ENCODE measurements around the gene IFIT1. TPM values are rescaled to one million over a fixed set of nuclear protein-coding genes. Genes with fewer than 3 reads are reported as not detected.
"Not testable (repeated sequence)": the region's sequence is repeated elsewhere in the genome, so short reads cannot be mapped to it uniquely, and the experiment has no call there.

IFIT1 gene, protein sequence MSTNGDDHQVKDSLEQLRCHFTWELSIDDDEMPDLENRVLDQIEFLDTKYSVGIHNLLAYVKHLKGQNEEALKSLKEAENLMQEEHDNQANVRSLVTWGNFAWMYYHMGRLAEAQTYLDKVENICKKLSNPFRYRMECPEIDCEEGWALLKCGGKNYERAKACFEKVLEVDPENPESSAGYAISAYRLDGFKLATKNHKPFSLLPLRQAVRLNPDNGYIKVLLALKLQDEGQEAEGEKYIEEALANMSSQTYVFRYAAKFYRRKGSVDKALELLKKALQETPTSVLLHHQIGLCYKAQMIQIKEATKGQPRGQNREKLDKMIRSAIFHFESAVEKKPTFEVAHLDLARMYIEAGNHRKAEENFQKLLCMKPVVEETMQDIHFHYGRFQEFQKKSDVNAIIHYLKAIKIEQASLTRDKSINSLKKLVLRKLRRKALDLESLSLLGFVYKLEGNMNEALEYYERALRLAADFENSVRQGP
- 10 to 100 TPM in 11 of 12 donors, not detected in 1; 21.1 to 88.2 (median 47.8) TPM for polyA plus RNA-seq (ENCODE audit: insufficient read length in 12 of 12)
- long read RNA-seq, donor 1, partial matches to known transcripts = 0 of 2 reads
- long read RNA-seq, donor 1, other reads (novel, unspliced or antisense) = 0 of 2 reads
- long read RNA-seq, donor 2, transcript IFIT1-201 (2 exons, 1,880 nt) = major isoform, 55 of 55 reads
- long read RNA-seq, donor 2, partial matches to known transcripts = 0 of 55 reads
- long read RNA-seq, donor 2, other reads (novel, unspliced or antisense) = 0 of 55 reads
- long read RNA-seq, donor 3, transcript IFIT1-201 (2 exons, 1,880 nt) = major isoform, 7 of 7 reads
- long read RNA-seq, donor 3, partial matches to known transcripts = 0 of 7 reads
- long read RNA-seq, donor 3, other reads (novel, unspliced or antisense) = 0 of 7 reads
- long read RNA-seq, donor 4, transcript IFIT1-201 (2 exons, 1,880 nt) = major isoform, 11 of 11 reads
- long read RNA-seq, donor 4, partial matches to known transcripts = 0 of 11 reads
- long read RNA-seq, donor 4, other reads (novel, unspliced or antisense) = 0 of 11 reads
- long read RNA-seq, donor 5 = 0 reads
- long read RNA-seq, donor 6, transcript IFIT1-201 (2 exons, 1,880 nt) = major isoform, 19 of 19 reads
- long read RNA-seq, donor 6, partial matches to known transcripts = 0 of 19 reads
- long read RNA-seq, donor 6, other reads (novel, unspliced or antisense) = 0 of 19 reads
- long read RNA-seq, donor 7, transcript IFIT1-201 (2 exons, 1,880 nt) = major isoform, 22 of 22 reads
- long read RNA-seq, donor 7, partial matches to known transcripts = 0 of 22 reads
- long read RNA-seq, donor 7, other reads (novel, unspliced or antisense) = 0 of 22 reads
- long read RNA-seq, donor 8, transcript IFIT1-201 (2 exons, 1,880 nt) = major isoform, 34 of 34 reads
- long read RNA-seq, donor 8, partial matches to known transcripts = 0 of 34 reads
- long read RNA-seq, donor 8, other reads (novel, unspliced or antisense) = 0 of 34 reads
- long read RNA-seq, donor 9, transcript IFIT1-201 (2 exons, 1,880 nt) = major isoform, 14 of 14 reads
- long read RNA-seq, donor 9, partial matches to known transcripts = 0 of 14 reads
- long read RNA-seq, donor 9, other reads (novel, unspliced or antisense) = 0 of 14 reads
- long read RNA-seq, donor 10, transcript IFIT1-201 (2 exons, 1,880 nt) = major isoform, 38 of 48 reads
- long read RNA-seq, donor 10, partial matches to known transcripts = 10 of 48 reads
- long read RNA-seq, donor 10, other reads (novel, unspliced or antisense) = 0 of 48 reads
- long read RNA-seq, donor 11, transcript IFIT1-201 (2 exons, 1,880 nt) = major isoform, 37 of 70 reads
- long read RNA-seq, donor 11, partial matches to known transcripts = 33 of 70 reads
- long read RNA-seq, donor 11, other reads (novel, unspliced or antisense) = 0 of 70 reads

DNA sequence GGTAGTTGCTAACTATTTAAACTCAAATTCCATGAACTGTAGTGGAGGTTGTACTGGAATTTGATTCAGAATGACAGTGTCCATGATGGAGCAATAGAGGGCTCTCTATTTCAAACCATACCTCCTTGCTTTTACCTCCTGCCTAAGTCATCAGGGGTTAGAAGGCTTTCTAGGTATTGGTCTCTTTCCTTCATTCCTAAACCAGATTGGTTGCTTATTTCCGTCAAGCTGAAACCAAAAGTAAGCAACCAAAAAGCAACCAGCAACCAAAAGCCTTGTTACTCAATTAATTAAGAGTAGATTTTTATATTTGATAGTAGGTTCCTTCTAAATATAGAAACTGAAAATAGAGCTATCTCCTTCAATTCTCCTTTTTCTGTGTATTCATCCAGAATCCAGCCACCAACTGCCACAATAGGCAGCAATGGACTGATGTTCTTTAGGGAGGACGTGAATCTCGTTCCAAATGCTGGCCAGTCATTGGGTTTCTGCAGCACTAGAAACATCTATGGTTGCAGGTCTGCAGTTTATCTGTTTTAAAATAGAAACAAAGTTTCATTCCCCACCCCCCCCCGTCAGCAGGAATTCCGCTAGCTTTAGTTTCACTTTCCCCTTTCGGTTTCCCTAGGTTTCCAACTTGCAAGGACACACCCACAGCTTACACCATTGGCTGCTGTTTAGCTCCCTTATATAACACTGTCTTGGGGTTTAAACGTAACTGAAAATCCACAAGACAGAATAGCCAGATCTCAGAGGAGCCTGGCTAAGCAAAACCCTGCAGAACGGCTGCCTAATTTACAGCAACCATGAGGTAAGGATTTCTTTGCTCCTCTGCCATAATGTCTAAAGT, at the start of gene IFIT1:
Gene IFIT1 (plus strand): TSS at position 717 of the 850 bp plus-strand sequence. CDS start 90 bp downstream, at position 807.
- DNase-seq = peak; percentile 91

DNA sequence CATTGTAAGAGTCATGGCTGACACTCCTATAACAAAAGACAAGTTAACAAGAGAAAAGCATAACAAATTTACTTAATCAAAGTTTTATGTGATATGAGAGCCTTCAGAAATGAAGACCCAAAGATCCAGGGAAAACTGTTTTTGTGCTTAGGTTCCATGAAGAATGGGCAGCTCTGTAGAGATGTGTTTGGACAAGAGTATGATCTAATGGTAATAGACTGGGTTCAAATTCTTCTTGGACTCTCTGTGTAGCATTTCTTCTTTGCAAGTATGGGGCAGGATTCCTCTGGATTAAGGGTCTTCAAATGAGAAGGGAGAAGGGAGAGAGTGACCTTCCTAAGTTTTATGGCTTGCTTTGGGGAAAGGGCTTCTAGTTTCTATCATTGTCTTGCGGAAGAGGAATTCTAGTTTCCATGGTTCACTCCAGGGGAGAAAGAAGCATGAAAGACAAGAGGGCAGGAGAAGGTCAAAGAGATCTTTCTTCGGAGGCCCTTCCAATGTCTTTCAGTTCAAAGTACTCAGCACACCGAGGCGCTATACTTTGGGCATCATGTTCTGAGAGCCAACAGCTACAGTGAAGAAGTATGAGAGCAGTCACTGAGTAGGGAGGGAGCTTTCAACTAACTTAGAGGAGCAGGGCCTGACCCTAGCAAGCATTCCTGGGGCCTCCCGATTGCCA, 49.2 kb upstream of the IFIT1 start:
- no peak for DNase-seq

DNA sequence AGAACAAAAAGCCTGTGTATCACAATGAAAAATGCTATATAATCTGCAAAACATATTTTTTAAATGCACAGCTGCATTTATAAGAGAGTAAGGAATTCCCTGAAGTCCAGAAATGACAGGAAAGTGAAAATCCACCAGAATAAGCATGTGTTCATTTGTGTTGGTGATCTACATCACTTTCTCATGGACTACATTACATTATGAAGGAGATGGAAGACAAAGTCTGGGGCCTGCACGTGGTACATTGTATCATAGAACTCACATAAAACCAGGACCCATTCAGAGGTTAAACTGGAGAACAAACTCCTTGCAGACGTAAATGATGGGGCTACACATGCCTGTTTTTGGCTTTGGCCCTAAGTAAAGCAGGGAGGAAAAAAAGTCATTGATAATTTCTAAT, 48.3 kb upstream of the IFIT1 start:
- no peak for DNase-seq

DNA sequence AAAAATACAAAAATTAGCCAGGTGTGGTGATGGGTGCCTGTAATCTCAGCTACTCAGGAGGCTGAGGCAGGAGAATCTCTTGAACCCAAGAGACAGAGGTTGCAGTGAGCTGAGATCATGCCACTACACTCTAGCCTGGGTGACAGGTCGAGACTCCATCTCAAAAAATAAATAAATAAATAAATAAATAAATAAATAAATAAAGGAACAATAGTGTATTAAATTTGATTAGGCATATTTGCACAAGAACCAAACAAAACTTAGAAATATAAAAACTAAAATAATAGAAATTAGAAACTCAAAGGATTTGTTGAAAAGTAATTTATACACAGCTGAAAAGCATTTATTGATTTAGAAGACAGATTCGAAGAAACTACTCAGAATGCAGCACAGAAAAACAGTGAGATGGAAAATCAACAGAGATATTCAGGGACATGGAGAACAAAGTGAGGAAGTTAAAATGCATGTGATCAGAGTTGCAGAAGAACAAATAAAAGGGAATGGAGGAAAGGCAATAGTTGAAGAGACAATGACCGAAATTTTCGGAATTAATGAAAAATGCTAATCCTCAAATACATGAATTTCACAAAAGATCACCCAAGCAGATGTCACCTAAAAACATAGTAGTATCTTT, 46.9 kb upstream of the IFIT1 start:
- no peak for DNase-seq

DNA sequence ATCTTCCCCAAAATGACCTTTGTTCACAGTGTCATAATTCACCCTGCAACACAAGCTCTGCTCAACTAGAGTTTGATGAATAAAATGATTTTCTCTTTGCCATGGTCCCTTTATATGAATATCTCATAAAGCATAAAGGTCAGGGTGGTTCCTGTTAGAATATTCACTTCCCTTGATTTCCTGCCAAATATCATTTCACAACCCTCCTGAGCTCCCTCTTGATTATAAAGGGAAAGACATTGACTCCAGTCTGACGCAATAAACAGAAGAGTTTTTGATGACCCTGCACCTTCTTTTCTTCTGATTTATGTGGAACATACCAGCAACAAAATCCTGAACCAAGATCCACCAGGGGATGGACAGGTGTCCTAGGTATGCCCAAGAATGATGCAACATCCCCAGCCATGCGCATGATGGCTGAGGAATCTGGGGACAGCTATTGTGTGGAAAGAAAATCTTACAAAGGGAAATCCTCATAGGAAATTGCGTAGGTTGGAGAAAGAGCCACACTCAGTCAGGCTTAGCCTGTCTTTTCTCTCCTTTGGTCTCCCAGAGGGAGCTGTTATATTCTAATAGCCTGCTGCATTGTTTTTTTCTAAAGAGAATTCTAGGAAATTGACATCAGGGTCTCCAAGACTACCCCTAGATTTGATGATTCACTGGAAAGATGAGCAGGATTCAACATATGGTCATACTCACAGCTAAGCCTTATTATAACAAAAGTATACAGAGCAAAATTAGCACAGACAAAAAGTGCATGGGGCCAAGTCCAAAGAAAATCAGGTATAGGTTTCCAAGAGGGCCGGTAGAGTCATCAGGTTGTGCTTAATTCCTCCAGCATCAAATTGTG, 45.8 kb upstream of the IFIT1 start:
- DNase-seq = peak; percentile 30

DNA sequence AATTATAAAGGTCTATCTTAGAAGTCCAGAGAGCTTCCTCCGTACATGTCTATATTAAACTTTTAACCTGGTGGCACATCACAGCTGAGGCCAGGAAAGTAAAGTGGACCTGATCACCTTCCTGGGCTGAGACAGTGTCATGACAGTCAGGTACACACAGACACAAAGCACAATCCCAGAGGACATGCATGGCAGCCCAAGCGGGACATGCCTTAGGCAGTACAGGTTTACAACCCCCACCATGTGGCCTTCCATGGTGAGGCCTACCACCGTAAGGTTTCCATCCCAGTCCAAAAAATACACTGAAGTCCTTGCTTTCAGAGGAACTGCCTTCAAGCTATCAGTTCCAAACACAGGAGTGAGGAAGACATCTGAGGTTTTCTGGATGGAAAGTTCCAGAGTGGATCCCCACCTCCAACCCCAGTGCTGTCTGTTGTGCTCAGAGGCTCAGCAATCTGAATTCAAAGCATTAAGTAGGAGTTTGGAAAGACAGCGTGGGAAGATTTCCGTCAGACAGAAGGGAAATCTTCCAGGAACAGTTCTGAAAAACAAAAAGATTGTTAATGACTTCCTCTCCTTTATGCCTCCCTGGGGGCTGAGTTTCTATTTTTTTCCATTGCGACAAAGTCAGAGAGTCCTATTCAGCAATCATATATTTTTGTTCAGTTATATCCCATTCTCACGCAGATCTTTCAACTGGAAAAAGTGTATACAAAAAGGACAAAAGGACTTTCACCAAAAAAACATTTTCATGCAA, 44.5 kb upstream of the IFIT1 start:
- peak; percentile 62 for DNase-seq

DNA sequence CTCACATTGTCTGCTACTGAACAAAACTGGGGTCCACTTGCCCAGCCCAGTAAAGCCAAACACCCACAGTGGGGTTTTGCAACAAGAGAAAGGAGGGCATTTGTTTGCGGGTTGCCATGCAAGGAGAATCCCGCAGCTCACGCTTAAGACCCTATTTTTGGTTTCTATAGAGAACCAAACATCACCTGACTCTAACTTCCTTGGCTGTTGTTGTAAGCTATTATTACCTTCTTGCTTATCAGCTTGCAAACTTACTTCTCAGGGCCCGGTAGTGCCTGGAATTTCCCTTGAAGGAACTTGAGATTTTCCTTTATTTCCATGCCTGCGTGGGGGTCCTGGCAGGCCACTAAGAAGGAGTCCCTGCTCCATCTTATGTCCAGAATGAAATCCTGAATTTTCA, 43.9 kb upstream of the IFIT1 start:
- no peak for DNase-seq

DNA sequence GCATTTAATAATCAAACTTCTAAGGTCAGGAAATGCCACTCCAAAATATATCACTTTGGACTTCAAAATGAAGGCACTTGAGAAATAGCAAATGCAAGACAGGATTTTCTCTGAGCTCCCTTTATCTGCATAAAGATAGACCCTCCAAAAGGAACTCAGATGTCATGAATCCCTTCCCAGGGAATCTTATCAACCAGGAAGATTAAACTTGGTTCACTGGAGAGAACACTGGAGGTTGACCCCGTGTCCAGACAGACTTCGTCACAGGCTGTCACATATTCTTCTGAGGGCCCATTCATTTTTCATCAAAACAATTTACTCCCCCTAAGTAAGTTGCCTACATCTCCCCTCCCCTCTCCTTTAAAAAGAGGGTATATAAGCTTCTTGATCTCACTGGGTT, 43.4 kb upstream of the IFIT1 start:
- no peak for DNase-seq

DNA sequence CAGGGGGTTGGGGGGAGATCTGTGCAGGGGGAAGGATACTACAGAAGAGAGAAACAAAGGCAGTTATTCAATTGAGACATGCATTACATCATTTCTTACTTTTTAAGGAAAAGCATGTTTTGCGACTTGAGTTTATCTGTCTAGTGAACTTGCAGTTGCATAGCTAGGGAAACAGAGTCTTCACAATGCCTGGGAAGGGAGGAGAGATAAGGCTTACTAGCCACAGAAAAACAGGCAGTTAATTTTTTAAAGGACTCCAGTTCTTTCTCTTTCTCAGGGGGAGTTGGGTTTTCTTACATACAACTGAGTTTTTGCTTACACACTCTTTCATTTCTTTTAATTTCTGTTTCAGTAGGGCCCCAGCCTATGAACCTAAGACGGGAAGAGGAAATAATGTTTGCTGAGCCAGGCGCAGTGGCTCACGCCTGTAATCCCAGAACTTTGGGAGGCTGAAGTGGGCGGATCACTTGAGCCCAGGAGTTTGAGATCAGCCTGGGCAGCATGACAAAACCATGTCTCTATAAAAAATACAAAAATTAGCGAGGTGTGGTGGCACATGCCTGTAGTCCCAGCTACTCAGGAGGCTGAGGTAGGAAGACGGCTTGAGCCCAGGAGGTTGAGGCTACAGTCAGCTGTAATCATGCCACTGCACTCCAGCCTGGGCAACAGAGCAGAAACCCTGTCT, 41.6 kb upstream of the IFIT1 start:
- DNase-seq = not testable (repeated sequence)

DNA sequence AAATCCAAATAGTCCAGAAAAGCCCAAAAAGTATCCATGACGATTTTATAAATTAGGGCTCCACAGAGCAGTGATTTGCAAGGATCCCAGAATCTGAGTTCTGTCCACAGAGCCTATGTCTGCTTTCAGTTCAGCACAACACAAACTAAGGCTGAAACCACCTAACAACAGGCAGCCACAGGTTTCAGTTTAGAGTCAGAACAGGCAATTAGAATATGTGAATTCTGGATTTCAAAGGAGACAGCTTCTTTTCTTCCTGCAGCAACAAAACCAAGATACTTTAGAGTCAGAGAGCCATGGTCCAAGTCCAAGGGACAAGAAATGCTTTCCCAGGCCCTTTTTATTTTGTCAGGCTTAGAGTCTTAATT, 41.0 kb upstream of the IFIT1 start:
- DNase-seq = no peak

DNA sequence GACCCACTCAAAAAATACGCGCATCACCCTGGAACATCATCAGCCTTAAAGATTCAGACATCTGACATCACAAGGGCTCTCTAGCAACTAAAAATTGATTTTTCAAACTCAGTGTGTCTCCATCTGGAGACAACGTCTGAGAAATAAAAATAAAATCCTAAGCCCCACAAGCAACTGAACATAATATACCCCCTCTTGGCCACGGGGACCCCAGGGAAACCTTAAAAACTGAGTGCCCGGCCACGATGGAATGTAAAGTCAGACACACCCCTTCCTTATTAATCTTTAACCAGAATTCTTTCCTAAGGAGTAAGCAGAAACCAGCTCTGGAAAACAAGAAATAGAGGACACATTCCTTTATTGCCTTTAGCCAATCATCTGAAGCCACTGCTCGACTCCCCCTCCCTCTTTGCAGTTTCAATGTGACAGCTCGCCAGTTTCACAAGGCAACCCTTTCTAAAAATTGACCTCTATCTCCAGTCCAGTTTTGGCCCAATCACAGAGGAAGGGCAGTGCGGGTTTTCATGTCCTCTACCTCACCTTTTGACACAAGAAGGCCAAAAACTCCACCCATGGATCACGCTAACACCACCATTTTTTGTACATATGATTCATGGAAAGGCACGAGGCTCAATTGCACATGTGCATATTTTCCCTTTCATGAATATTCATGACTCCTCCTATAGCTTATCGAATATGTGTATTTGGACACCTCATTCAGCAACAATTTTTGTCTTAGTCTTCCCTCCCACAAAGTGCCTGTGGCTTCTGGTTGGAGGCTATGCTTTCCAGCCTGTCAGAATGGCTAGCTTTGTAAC, 40.4 kb upstream of the IFIT1 start:
- no peak for DNase-seq

DNA sequence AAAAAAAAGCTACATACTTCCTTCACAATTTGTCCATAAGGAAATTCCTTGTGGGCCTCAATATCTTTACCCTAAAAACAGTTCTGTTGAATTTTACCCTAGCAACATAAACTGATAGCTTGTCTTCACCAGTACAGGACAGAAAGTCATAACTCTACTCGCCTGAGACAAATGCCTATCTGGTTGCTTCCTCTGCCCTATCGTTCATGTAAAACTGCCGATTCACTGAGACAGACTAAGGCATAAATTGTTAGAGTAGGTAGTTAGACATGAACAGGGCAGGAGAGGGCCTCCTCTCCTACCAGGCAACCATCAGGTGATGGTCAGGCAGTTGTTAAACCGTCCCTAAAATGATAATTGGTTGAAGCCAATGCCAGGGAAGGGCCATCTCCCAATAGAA, 39.6 kb upstream of the IFIT1 start:
- no peak for DNase-seq

DNA sequence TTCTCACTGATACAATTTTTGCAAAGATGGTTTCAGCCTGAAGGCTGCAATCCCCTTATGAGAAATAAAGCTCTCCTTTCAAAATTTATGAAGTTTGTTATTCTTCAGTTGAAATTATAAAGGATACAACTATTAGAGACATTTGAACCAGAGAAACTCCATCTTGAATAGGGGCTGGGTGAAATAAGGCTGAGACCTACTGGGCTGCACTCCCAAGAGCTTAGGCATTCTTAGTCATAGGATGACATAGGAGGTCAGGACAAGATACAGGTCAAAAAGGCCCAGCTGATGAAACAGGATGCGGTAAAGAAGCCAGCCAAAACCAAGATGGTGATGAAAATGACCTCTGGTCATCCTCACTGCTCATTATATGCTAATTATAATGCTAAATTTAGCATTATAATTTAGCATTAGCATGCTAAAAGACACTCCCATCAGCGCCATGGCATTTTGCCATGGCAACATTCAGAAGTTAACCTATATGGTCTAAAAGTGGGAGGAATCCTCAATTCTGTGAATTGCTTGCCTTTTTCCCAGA, 37.0 kb upstream of the IFIT1 start:
- no peak for DNase-seq

DNA sequence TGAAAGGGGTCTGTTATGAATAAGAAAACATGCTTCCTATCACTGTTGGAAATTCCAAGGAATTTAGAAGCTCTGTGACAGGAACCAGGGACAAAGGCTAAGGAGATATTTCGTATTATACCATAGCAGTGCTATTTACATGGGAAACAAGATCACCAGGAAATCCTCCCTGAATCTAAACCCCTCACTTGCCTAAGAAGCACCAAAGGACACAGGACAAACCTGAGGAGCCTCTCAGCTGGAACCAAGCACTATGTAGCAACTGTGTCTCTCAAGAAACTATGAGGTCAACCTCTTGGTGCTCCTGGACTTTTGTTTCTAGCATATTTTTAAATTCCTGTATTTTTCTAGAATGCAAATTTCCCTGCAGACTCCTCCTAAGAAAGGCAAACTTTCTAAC, 35.3 kb upstream of the IFIT1 start:
- DNase-seq = no peak

DNA sequence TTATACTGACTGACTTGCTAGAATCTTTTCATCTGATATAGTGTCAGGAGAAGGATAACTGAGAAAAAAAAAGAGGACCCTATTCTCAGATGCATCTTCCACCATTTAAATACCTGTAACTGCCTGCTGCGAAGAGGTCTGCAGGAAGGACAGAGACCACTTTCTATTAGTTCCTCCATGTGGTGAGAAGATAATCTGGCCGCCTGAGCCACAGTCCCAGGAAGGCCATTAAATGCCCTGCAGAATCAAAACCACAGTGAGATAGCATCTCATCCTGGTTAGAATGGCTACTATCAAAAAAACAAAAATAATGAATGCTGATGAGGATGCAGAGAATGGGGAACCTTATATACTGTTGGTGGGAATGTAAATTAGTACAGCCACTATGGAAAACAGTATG, 34.4 kb upstream of the IFIT1 start:
- DNase-seq = no peak

Measured in muscle of arm (tissue), 14 donors.